Measurements from ENCODE around the gene SLC26A1. TPM values are rescaled to one million over a fixed set of nuclear protein-coding genes. Genes with fewer than 3 reads are reported as not detected.

SLC26A1 gene
- total RNA-seq, 1 experiment from 2014 or later, result 1.8 TPM

GRCh38 chr4:1010395-1011021, 17.3 kb upstream of the SLC26A1 start:
- Histone ChIP-seq H3K27ac (ENCODE audit: low read length) (no peak overlapping the region), H3K36me3 (ENCODE audit: control insufficient read depth, insufficient read depth, low read length) (no peaks in the 10 kb centered on the region), H3K27me3 (ENCODE audit: control insufficient read depth, insufficient read depth, low read length) (no peaks in the 10 kb centered on the region), H3K4me3 (ENCODE audit: low read depth in 2 of 2, low read length in 2 of 2) (peak overlapping the region; percentile 48 to 59), H3K9me3 (ENCODE audit: control insufficient read depth, insufficient read depth, low read depth, low read length) (no peaks in the 10 kb centered on the region), H3K4me1 (ENCODE audit: control insufficient read depth, insufficient read depth, low read length) (no peaks in the 10 kb centered on the region; the same call in 1 of the 2 replicates)
- no peak for DNase-seq (ENCODE audit: low read depth, low spot score)
- TF ChIP-seq SIN3A (IDR thresholded peaks at IDR 0.05; ENCODE audit: borderline replicate concordance, insufficient read depth, low read depth, low read length), result no peak
- no peak for TF ChIP-seq REST (IDR thresholded peaks at IDR 0.05; ENCODE audit: insufficient read depth in 1 of 2, low read depth in 2 of 2, low read length in 1 of 2)
- TF ChIP-seq, protein P1, sequence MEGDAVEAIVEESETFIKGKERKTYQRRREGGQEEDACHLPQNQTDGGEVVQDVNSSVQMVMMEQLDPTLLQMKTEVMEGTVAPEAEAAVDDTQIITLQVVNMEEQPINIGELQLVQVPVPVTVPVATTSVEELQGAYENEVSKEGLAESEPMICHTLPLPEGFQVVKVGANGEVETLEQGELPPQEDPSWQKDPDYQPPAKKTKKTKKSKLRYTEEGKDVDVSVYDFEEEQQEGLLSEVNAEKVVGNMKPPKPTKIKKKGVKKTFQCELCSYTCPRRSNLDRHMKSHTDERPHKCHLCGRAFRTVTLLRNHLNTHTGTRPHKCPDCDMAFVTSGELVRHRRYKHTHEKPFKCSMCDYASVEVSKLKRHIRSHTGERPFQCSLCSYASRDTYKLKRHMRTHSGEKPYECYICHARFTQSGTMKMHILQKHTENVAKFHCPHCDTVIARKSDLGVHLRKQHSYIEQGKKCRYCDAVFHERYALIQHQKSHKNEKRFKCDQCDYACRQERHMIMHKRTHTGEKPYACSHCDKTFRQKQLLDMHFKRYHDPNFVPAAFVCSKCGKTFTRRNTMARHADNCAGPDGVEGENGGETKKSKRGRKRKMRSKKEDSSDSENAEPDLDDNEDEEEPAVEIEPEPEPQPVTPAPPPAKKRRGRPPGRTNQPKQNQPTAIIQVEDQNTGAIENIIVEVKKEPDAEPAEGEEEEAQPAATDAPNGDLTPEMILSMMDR (IDR thresholded peaks at IDR 0.05), result no peak
- no peak for TF ChIP-seq POLR2AphosphoS5 (IDR thresholded peaks at IDR 0.05; ENCODE audit: low read depth, low read length)
- no peak for TF ChIP-seq TCF7L2 (IDR thresholded peaks at IDR 0.05; ENCODE audit: low read depth, low read length)
- intact Hi-C loops (cut with micrococcal nuclease; ENCODE audit: unreplicated experiment), result no loop called here
- CTCF ChIA-PET, result no interaction called here
- POLR2A ChIA-PET, result interaction anchor here (0.6 kb wide), 1 partner anchor 23 kb away, joined by 5 read pairs; no protein-coding TSS in a partner anchor
- BruUV-seq (replicated peaks), result no TSS peak
- in situ Hi-C loops (cut with HindIII; ENCODE audit: low pct_unique_long_range_greater_than_20kb, low sequenced_read_pairs), result no loop called here
- ATAC-seq, result peak; percentile 57

- POLR2A ChIA-PET, result no interaction called here
- in situ Hi-C loops (cut with HindIII; ENCODE audit: low pct_unique_long_range_greater_than_20kb, low sequenced_read_pairs), result no loop called here
Measured at GRCh38 chr4:1009542-1010394, 16.6 kb upstream of the SLC26A1 start.

More at GRCh38 chr4:1009542-1010394, 16.6 kb upstream of the SLC26A1 start:
- TF ChIP-seq SIN3A (IDR thresholded peaks at IDR 0.05; ENCODE audit: borderline replicate concordance, insufficient read depth, low read depth, low read length) (no peak), REST (IDR thresholded peaks at IDR 0.05; ENCODE audit: insufficient read depth in 1 of 2, low read depth in 2 of 2, low read length in 1 of 2) (no peak), POLR2AphosphoS5 (IDR thresholded peaks at IDR 0.05; ENCODE audit: low read depth, low read length) (no peak), TCF7L2 (IDR thresholded peaks at IDR 0.05; ENCODE audit: low read depth, low read length) (no peak)
- BruUV-seq (replicated peaks), result no TSS peak
- Histone ChIP-seq H3K27ac (ENCODE audit: low read length) (no peak overlapping the region), H3K36me3 (ENCODE audit: control insufficient read depth, insufficient read depth, low read length) (no peaks in the 10 kb centered on the region), H3K27me3 (ENCODE audit: control insufficient read depth, insufficient read depth, low read length) (no peaks in the 10 kb centered on the region), H3K9me3 (ENCODE audit: control insufficient read depth, insufficient read depth, low read depth, low read length) (no peaks in the 10 kb centered on the region), H3K4me1 (ENCODE audit: control insufficient read depth, insufficient read depth, low read length) (no peaks in the 10 kb centered on the region; the same call in 1 of the 2 replicates), H3K4me3 (ENCODE audit: low read depth in 2 of 2, low read length in 2 of 2) (peak overlapping the region; percentile 50 to 59)
- CTCF ChIA-PET, result no interaction called here
- ATAC-seq (peak; percentile 59), DNase-seq (ENCODE audit: low read depth, low spot score) (no peak)
- intact Hi-C loops (cut with micrococcal nuclease; ENCODE audit: unreplicated experiment), result no loop called here

All from Panc1 (cell line).